BLaER1 treated with 17β-estradiol and CSF1 and Interleukin-3, amounts not matched to agents 10 nM and 100 nM (cell line): ENCODE results near the gene CPM.
"Not testable (repeated sequence)": the region's sequence is repeated elsewhere in the genome, so short reads cannot be mapped to it uniquely, and the experiment has no call there.

Experiments used
- H3K27ac ChIP-seq, 11 experiments: shearing (Covaris generic); formaldehyde crosslinking; 2 replicates each; pipeline ENCODE4 v1.8.1; 2022
- H3K27me3 ChIP-seq, 11 experiments: shearing (Covaris generic); formaldehyde crosslinking; 2 replicates each; pipeline ENCODE4 v1.8.1; 2022
- H3K36me3 ChIP-seq, 11 experiments: shearing (Covaris generic); formaldehyde crosslinking; 2 replicates each; pipeline ENCODE4 v1.8.1; 2022
- H3K4me1 ChIP-seq, 10 experiments: shearing (Covaris generic); formaldehyde crosslinking; 2 replicates each; pipeline ENCODE4 v1.8.1; 2022
- H3K4me2 ChIP-seq, 11 experiments: shearing (Covaris generic); formaldehyde crosslinking; 2 replicates each; pipeline ENCODE4 v1.8.1; 2022
- H3K4me3 ChIP-seq, 10 experiments: shearing (Covaris generic); formaldehyde crosslinking; 2 replicates each; pipeline ENCODE4 v1.8.1; 2022
- H3K9ac ChIP-seq, 11 experiments: shearing (Covaris generic); formaldehyde crosslinking; 2 replicates each; pipeline ENCODE4 v1.8.1; 2022
- H3K9me3 ChIP-seq, 11 experiments: shearing (Covaris generic); formaldehyde crosslinking; replicated peaks in 1 of 11; 2 replicates each; pipeline ENCODE4 v1.8.1; 2022
- H4K20me1 ChIP-seq, 11 experiments: shearing (Covaris generic); formaldehyde crosslinking; 2 replicates each; pipeline ENCODE4 v1.8.1; 2022
- Cebpa-rat ChIP-seq, 11 experiments: shearing (Covaris generic); IDR thresholded peaks; 2 replicates each; pipeline ENCODE4 v1.8.1; 2022

Gene CPM

DNA sequence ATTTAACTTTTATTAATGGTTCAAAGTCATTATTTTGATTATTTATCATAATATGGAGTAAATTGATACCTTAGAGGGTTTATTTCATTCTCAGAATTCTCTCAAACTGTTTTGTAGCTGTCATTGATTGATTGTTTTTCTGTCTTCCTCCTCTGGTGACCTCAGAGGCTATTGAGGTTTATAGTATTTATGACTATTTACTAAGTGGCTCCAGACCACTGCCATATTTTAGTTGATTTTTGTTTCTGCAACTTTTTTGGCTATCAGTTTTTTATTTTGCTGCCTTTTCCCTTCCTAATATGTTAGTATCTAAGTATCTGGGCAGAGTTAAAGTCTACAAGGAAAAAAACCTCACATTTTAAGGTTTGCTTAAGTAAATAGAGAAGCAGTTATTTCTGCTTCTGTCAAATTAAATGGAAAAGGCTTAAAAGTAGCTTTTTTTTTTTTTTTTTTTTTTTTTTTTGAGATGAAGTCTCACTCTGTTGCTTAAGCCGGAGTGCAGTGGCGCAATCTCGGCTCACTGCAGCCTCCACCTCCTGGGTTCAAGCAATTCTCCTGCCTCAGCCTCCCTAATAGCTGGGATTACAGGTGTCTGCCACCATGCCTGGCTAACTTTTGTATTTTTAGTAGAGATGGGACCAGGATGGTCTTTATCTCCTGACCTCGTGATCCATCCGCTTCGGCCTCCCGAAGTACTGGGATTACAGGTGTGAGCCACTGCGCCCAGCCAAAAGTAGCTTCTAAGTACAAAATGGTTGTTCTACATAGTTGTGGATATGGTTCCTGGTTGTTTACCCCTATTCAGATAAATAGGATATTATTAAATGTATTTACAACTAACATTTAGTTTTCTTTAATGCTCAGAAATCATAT lies 116.8 kb downstream of the CPM start:
- Histone ChIP-seq H3K27me3 (no peaks in the 10 kb centered on the region), H3K4me1 (peaks cover 71 to 91% (median 84%) of the 10 kb centered on the region in 10 experiments), H4K20me1 (peaks cover 90 to 100% (median 98%) of the 10 kb centered on the region in 11 experiments), H3K9ac (peak overlapping the region; percentile 54 to 100 (median 99); a peak in 21 of 22 replicates), H3K4me2 (peak overlapping the region; percentile 80 to 98 (median 93)), H3K36me3 (peaks cover 93 to 100% (median 96%) of the 10 kb centered on the region in 11 experiments), H3K4me3 (peak overlapping the region; percentile 50 to 92 (median 84); a peak in 19 of 20 replicates), H3K9me3 (no peaks in the 10 kb centered on the region), H3K27ac (peak overlapping the region in 10 of 11 experiments; percentile 5 to 99 (median 36); a peak in 16 of 22 replicates)
- peak in 3 of 11 experiments; percentile 16 to 57 (median 20); a peak in 1 of 22 replicates for TF ChIP-seq Cebpa-rat (IDR thresholded peaks at IDR 0.05)

DNA sequence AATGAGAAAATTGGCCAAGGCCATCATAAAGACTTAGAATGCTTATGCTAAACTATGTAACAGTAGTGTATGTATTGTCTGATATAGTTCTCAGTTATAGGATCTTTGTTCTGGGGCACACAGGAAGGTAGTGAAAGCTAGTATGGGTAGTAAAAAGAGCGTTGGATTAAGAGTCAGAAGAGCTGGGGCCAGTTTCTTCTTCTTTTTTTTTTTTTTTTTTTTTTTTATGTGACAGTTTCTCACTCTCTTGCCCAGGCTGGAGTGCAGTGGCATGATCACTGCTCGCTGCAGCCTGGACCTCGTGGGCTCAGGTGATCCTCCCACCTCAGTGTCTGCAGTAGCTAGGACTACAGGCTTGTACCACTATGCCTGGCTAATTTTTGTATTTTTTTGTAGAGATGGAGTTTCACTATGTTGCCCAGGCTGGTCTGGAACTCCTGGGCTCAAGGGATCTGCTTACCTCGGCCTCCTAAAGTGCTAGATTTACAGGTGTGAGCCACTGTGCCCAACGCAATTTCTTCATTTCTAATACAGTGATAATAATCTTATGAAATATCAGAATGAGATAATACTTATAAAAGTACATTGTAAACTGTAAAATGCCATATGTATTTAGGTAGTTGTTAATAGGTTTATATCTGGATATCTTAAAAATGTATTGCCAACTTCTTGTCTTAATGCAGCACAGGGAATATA lies 117.6 kb downstream of the CPM start:
- H3K4me2 ChIP-seq, result peak overlapping the region; percentile 80 to 98 (median 93)
- H3K9me3 ChIP-seq, result no peaks in the 10 kb centered on the region; a peak in 1 of 22 replicates
- peaks cover 82 to 100% (median 98%) of the 10 kb centered on the region in 11 experiments for H4K20me1 ChIP-seq
- H3K27me3 ChIP-seq, result no peaks in the 10 kb centered on the region
- H3K9ac ChIP-seq, result peak overlapping the region; percentile 95 to 100 (median 99); a peak in 21 of 22 replicates
- H3K27ac ChIP-seq, result peak overlapping the region in 10 of 11 experiments; percentile 2 to 100 (median 96); a peak in 14 of 22 replicates
- H3K4me3 ChIP-seq, result peak overlapping the region; percentile 74 to 95 (median 88)
- peaks cover 93 to 100% (median 96%) of the 10 kb centered on the region in 11 experiments for H3K36me3 ChIP-seq
- TF ChIP-seq Cebpa-rat (IDR thresholded peaks at IDR 0.05), result no peak
- peaks cover 64 to 83% (median 76%) of the 10 kb centered on the region in 10 experiments for H3K4me1 ChIP-seq

DNA sequence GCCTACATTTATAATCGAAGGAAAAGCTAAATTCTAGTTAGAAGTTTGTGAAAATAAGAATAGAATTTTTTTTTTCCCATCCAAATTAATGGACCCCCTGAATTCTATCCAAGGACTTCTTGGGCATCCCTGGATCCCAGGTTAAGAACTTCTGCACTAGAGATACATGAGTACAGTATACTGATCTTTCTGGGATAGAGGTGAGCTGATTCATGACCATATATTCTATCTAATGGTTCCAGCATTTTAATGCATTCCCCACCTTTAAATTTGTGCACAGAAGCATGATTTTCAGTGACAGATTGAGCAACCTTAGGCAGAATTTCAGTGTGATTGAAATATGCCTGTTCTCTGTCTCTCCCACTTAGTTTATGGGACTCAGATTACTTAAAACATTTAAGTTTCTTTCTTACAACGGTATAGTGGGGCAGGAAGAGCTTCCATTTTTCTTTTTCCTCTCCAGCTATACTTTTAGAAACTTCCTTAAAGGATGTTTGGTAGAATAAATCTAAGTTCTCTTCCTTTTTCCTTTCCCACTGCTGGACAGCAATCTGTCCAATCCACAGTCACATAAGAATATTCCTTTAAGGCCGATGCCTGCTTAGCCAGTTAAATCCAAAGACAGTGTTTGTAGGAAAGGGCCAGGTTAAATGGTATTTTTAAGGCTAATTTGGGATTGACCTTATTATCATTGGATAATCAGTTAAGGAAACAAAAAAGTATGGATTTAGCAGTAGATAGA lies 118.3 kb downstream of the CPM start:
- Histone ChIP-seq H3K27me3 (no peaks in the 10 kb centered on the region), H3K9ac (peak overlapping the region; percentile 95 to 100 (median 99); a peak in 21 of 22 replicates), H3K4me3 (peak overlapping the region; percentile 74 to 95 (median 88)), H3K4me1 (peaks cover 57 to 76% (median 70%) of the 10 kb centered on the region in 10 experiments), H4K20me1 (peaks cover 79 to 100% (median 97%) of the 10 kb centered on the region in 11 experiments), H3K4me2 (peak overlapping the region; percentile 80 to 98 (median 93)), H3K36me3 (peaks cover 95 to 100% (median 96%) of the 10 kb centered on the region in 11 experiments), H3K9me3 (peaks cover 0 to 6% (median 5%) of the 10 kb centered on the region in 11 experiments; a peak in 15 of 22 replicates), H3K27ac (peak overlapping the region in 10 of 11 experiments; percentile 3 to 100 (median 99); a peak in 17 of 22 replicates)
- TF ChIP-seq Cebpa-rat (IDR thresholded peaks at IDR 0.05), result no peak

DNA sequence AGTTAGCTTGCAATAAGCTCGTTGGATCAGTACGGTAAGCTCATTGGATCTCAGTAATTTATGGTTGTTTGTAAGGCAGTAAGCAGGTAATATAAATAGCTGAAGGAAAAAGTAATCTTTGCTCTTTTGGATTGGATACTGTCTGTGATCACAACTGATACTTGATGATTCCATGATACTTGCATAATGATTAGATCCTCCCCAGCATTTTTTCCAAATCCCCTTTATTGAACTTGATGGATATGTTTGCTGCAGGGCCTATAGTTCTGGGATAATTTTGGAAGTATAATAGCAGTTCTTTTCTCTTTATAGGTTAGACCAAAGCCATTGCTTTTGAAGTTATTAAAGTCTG lies 119.8 kb downstream of the CPM start:
- Histone ChIP-seq H3K4me2 (peak overlapping the region; percentile 80 to 98 (median 93)), H3K27me3 (no peaks in the 10 kb centered on the region), H4K20me1 (peaks cover 70 to 95% (median 91%) of the 10 kb centered on the region in 11 experiments), H3K9ac (peak overlapping the region; percentile 95 to 100 (median 99)), H3K4me3 (peak overlapping the region; percentile 74 to 95 (median 88)), H3K27ac (peak overlapping the region in 10 of 11 experiments; percentile 94 to 100 (median 100); a peak in 21 of 22 replicates), H3K4me1 (peaks cover 46 to 65% (median 58%) of the 10 kb centered on the region in 10 experiments), H3K36me3 (peaks cover 86 to 93% (median 91%) of the 10 kb centered on the region in 11 experiments), H3K9me3 (peaks cover 0 to 10% (median 7%) of the 10 kb centered on the region in 11 experiments; a peak in 15 of 22 replicates)
- no peak for TF ChIP-seq Cebpa-rat (IDR thresholded peaks at IDR 0.05)

DNA sequence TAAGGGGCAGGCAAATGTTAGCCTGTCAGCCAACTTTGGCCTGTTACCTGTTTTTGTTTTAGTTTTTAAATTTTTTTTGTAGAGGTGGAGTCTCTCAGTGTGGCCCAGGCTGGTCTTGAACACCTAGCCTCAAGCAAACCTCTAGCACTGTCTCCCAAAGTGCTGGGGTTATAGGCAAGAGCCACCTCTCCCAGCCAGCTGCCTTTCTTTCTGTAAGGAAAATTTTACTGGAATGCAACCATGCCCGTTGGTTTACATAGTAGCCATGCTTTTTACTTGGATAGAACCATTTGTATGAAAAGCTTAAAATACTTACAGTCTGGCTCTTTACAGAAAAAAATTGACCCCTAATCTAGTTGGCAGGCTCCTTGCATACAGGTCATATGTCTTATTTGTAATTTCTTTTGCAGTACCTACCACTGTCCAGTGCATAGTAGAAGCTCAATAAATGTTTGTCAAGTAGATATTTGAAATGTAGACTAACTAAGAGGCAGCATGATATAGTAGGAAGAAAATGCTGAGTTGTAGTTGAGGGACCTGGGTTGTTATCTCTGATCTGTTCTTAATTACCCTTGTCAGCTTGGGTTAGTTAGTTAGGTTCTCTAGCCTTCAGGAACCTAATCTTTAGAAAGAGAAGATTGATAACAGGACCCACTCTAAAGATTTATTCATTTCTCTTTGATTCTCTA lies 120.3 kb downstream of the CPM start:
- Histone ChIP-seq H3K4me2 (peak overlapping the region; percentile 80 to 98 (median 93)), H3K27me3 (no peaks in the 10 kb centered on the region), H3K36me3 (peaks cover 82 to 88% (median 86%) of the 10 kb centered on the region in 11 experiments), H4K20me1 (peaks cover 66 to 89% (median 86%) of the 10 kb centered on the region in 11 experiments), H3K27ac (peak overlapping the region; percentile 3 to 100 (median 99); a peak in 21 of 22 replicates), H3K4me3 (peak overlapping the region; percentile 74 to 95 (median 88)), H3K9me3 (peaks cover 0 to 10% (median 7%) of the 10 kb centered on the region in 11 experiments; a peak in 15 of 22 replicates), H3K4me1 (peaks cover 41 to 60% (median 54%) of the 10 kb centered on the region in 10 experiments), H3K9ac (peak overlapping the region; percentile 95 to 100 (median 99))
- no peak for TF ChIP-seq Cebpa-rat (IDR thresholded peaks at IDR 0.05)

DNA sequence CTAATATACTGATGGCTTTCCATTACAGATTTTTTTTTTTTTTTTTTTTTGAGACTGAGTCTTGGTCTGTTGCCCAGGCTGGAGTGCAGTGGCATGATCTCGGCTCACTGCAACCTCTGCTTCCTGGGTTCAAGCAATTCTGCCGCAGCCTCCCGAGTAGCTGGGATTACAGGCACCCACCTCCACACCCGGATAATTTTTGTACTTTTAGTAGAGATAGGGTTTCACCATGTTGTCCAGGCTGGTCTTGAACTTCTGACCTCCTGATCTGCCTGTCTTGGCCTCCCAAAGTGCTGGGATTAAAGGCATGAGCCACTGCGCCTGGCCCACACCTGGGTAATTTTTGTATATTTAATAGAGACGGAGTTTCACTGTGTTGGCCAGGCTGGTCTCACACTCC lies 121.4 kb downstream of the CPM start:
- peak overlapping the region; percentile 26 to 100 (median 99); a peak in 21 of 22 replicates for H3K27ac ChIP-seq
- peaks cover 30 to 49% (median 42%) of the 10 kb centered on the region in 10 experiments for H3K4me1 ChIP-seq
- H3K36me3 ChIP-seq, result peaks cover 70 to 85% (median 75%) of the 10 kb centered on the region in 11 experiments
- peak overlapping the region; percentile 95 to 100 (median 99) for H3K9ac ChIP-seq
- H3K4me2 ChIP-seq, result peak overlapping the region; percentile 80 to 98 (median 93)
- peaks cover 55 to 78% (median 74%) of the 10 kb centered on the region in 11 experiments for H4K20me1 ChIP-seq
- H3K9me3 ChIP-seq, H3K27me3 ChIP-seq: not testable (repeated sequence)
- peak overlapping the region; percentile 74 to 95 (median 88) for H3K4me3 ChIP-seq

DNA sequence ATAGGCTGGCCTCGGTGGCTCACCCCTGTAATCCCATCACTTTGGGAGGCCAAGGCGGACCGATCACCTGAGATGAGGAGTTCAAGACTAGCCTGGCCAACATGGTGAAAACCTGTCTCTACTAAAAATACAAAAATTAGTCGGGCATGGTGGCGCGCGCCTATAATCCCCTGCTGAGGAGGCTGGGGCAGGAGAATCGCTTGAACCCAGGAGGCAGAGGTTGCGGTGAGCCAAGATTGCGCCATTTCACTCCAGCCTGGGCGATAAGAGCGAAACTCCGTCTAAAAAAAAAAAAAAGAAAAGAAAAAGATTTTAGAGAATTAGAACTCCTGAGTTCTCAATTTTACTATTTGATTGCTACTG lies 123.0 kb downstream of the CPM start:
- not testable (repeated sequence) for H3K9me3 ChIP-seq, H3K27me3 ChIP-seq
- TF ChIP-seq Cebpa-rat (IDR thresholded peaks at IDR 0.05), result peak in 6 of 11 experiments; percentile 29 to 79 (median 36); a peak in 6 of 22 replicates
- Histone ChIP-seq H3K27ac (peak overlapping the region; percentile 94 to 100 (median 99)), H3K9ac (peak overlapping the region; percentile 95 to 100 (median 99)), H3K4me1 (peaks cover 15 to 34% (median 28%) of the 10 kb centered on the region in 10 experiments), H3K36me3 (peaks cover 55 to 70% (median 59%) of the 10 kb centered on the region in 11 experiments), H3K4me2 (peak overlapping the region; percentile 80 to 98 (median 93)), H4K20me1 (peaks cover 39 to 68% (median 59%) of the 10 kb centered on the region in 11 experiments), H3K4me3 (peak overlapping the region; percentile 74 to 95 (median 88))
